Liver (tissue), 9 donors: ENCODE data around the gene CASZ1. TPM values are rescaled to one million over a fixed set of nuclear protein-coding genes. Genes with fewer than 3 reads are reported as not detected.

Experiments
- DNase-seq: peaks from one replicate; pipeline ENCODE4 v3.0.0-alpha.2; 2017; ENCODE audit warnings: low spot score
- H3K27ac ChIP-seq, 2 donors: one replicate each; pipeline ENCODE4 v1.7.0; 2013; ENCODE audit warnings: inconsistent platforms in 2 of 2, low read length in 2 of 2, control low read depth in 1 of 2, low read depth in 1 of 2, mild to moderate bottlenecking in 1 of 2
- H3K27me3 ChIP-seq, 4 donors: one replicate each; pipeline versions ENCODE4 v1.6.1 to v1.7.0; 2013; ENCODE audit warnings: low read length in 3 of 4, inconsistent platforms in 1 of 4, mild to moderate bottlenecking in 1 of 4, moderate library complexity in 1 of 4; ENCODE audit not compliant: control insufficient read depth in 4 of 4, insufficient read depth in 4 of 4
- H3K36me3 ChIP-seq, 4 donors: one replicate each; pipeline versions ENCODE4 v1.6.1 to v1.7.0; 2013; ENCODE audit warnings: low read length in 3 of 4, mild to moderate bottlenecking in 3 of 4, low read depth in 1 of 4, moderate library complexity in 1 of 4; ENCODE audit not compliant: control insufficient read depth in 4 of 4, insufficient read depth in 3 of 4
- H3K4me1 ChIP-seq, 4 donors: one replicate each; pipeline versions ENCODE4 v1.6.1 to v1.7.0; 2013; ENCODE audit warnings: low read length in 3 of 4, mild to moderate bottlenecking in 3 of 4, moderate library complexity in 1 of 4; ENCODE audit not compliant: control insufficient read depth in 4 of 4, insufficient read depth in 4 of 4
- H3K4me3 ChIP-seq, 3 donors: one replicate each; pipeline versions ENCODE4 v1.6.1 to v1.7.0; 2013; ENCODE audit warnings: low read length in 3 of 3, control low read depth in 1 of 3, low read depth in 1 of 3, mild to moderate bottlenecking in 1 of 3
- H3K9ac ChIP-seq, 2 donors: one replicate each; pipeline ENCODE4 v1.7.0; 2013; ENCODE audit warnings: low read length in 2 of 2, mild to moderate bottlenecking in 2 of 2, moderate library complexity in 2 of 2, control low read depth in 1 of 2, low read depth in 1 of 2
- H3K9me3 ChIP-seq, 4 donors: one replicate each; pipeline versions ENCODE4 v1.6.1 to v1.7.0; 2013; ENCODE audit warnings: low read length in 3 of 4; ENCODE audit not compliant: control insufficient read depth in 4 of 4
- ATF3 ChIP-seq: IDR thresholded peaks from 2 replicates; pipeline ENCODE4 v1.6.1; 2016; ENCODE audit warnings: antibody characterized with exemption
- CTCF ChIP-seq: fragments of 150-350 bp; IDR thresholded peaks from 2 replicates; pipeline ENCODE4 v1.5.1; 2017; ENCODE audit warnings: improper control_type of control experiment, low read depth, low read length; ENCODE audit not compliant: missing input control
- FOXA1 ChIP-seq: IDR thresholded peaks from 2 replicates; pipeline ENCODE4 v1.6.1; 2016; ENCODE audit warnings: antibody characterized with exemption
- FOXA2 ChIP-seq: IDR thresholded peaks from 2 replicates; pipeline ENCODE4 v1.6.1; 2016; ENCODE audit warnings: antibody characterized with exemption
- GABPA ChIP-seq, 2 donors: IDR thresholded peaks in 1 of 2; conservative IDR thresholded peaks in 1 of 2; 2 replicates each; pipeline ENCODE4 v1.6.1; 2016; ENCODE audit warnings: antibody characterized with exemption in 2 of 2, mild to moderate bottlenecking in 1 of 2, moderate library complexity in 1 of 2
- HNF4A ChIP-seq, 2 donors: conservative IDR thresholded peaks; 2 replicates each; pipeline ENCODE4 v1.6.1; 2016; ENCODE audit warnings: antibody characterized with exemption in 2 of 2, mild to moderate bottlenecking in 2 of 2
- HNF4G ChIP-seq: IDR thresholded peaks from 2 replicates; pipeline ENCODE4 v1.6.1; 2016; ENCODE audit warnings: antibody characterized with exemption
- MAX ChIP-seq: IDR thresholded peaks from 2 replicates; pipeline ENCODE4 v1.6.1; 2016; ENCODE audit warnings: antibody characterized with exemption
- NR2F2 ChIP-seq: IDR thresholded peaks from 2 replicates; pipeline ENCODE4 v1.6.1; 2016; ENCODE audit warnings: antibody characterized with exemption
- RAD21 ChIP-seq, 2 donors: IDR thresholded peaks; 2 replicates each; pipeline ENCODE4 v1.6.1; 2016; ENCODE audit warnings: antibody characterized with exemption in 2 of 2, mild to moderate bottlenecking in 2 of 2
- RXRA ChIP-seq, 2 donors: IDR thresholded peaks; 2 replicates each; pipeline ENCODE4 v1.6.1; 2017 to 2018; ENCODE audit warnings: antibody characterized with exemption in 2 of 2, mild to moderate bottlenecking in 1 of 2
- SP1 ChIP-seq: IDR thresholded peaks from 2 replicates; pipeline ENCODE4 v1.6.1; 2018; ENCODE audit warnings: antibody characterized with exemption, mild to moderate bottlenecking
- TAF1 ChIP-seq: conservative IDR thresholded peaks from 2 replicates; pipeline ENCODE4 v1.6.1; 2016; ENCODE audit warnings: antibody characterized with exemption, mild to moderate bottlenecking
- YY1 ChIP-seq: IDR thresholded peaks from 2 replicates; pipeline ENCODE4 v1.6.1; 2016; ENCODE audit warnings: antibody characterized with exemption, mild to moderate bottlenecking
- ZBTB33 ChIP-seq: IDR thresholded peaks from 2 replicates; pipeline ENCODE4 v1.6.1; 2016; ENCODE audit warnings: antibody characterized with exemption
- WGBS: extraction: QIAGEN DNeasy Blood & Tissue Kit; methylation state at CpG from one replicate; pipeline ENCODE4 v1.1.7; 2013; 5-methylcytosine and 5-hydroxymethylcytosine counted together
- polyA plus RNA-seq, 2 donors: library from polyadenylated mRNA; stranded (reverse) in 1 of 2; unstranded in 1 of 2; fragments of 200-250 nt in 1 of 2; fragments of >200 nt in 1 of 2; fragmentation: Nextera tagmentation in 1 of 2; extraction: Ambion mirVana in 1 of 2; gene quantifications; one replicate each; pipeline versions ENCODE4 v1.2.1 to v1.2.3, GENCODE V29; 2013 to 2015
- total RNA-seq, 2 donors: library from RNA; depleted of rRNA; stranded (reverse); fragments of >200 nt; gene quantifications; one replicate each; pipeline ENCODE4 v1.2.3, GENCODE V29; 2014
- donor health status: healthy.
- donor health status: healthy.
- donor health status: healthy.
- donor health status: healthy.
- donor health status: healthy.

Gene CASZ1
- total and polyA plus RNA-seq, 4 donors: 1.0 to 3.5 (median 1.9) TPM

- Histone ChIP-seq H3K27ac (no peak overlapping the region), H3K36me3 (peaks cover 0 to 10% (median 3%) of the 10 kb centered on the region in 4 donors), H3K4me3 (no peak overlapping the region), H3K4me1 (peaks cover 0 to 8% (median 3%) of the 10 kb centered on the region in 4 donors), H3K9ac (no peak overlapping the region), H3K9me3 (no peaks in the 10 kb centered on the region), H3K27me3 (no peaks in the 10 kb centered on the region)
- WGBS: 89% methylated on average over 9 of the region's 9 CpGs
- DNase-seq: no peak
- TF ChIP-seq SP1: no peak
- TF ChIP-seq HNF4G: no peak
- no peak for TF ChIP-seq YY1
- TF ChIP-seq RAD21 (IDR thresholded peaks at IDR 0.05): no peak
- no peak for TF ChIP-seq MAX
- TF ChIP-seq TAF1: no peak
Observed at GRCh38 chr1:10637400-10637799, 159.0 kb downstream of the CASZ1 start.

- Histone ChIP-seq H3K27me3 (no peaks in the 10 kb centered on the region), H3K36me3 (peaks cover 0 to 15% (median 3%) of the 10 kb centered on the region in 4 donors), H3K4me1 (peaks cover 0 to 8% (median 3%) of the 10 kb centered on the region in 4 donors), H3K9me3 (no peaks in the 10 kb centered on the region), H3K27ac (no peak overlapping the region), H3K4me3 (no peak overlapping the region), H3K9ac (no peak overlapping the region)
- no peak for DNase-seq
- TF ChIP-seq YY1: no peak
- no peak for TF ChIP-seq RAD21 (IDR thresholded peaks at IDR 0.05)
- TF ChIP-seq RXRA (IDR thresholded peaks at IDR 0.05): no peak
- TF ChIP-seq SP1: no peak
- no peak for TF ChIP-seq ATF3
- TF ChIP-seq FOXA2: no peak
- TF ChIP-seq HNF4A (conservative IDR thresholded peaks at IDR 0.05): no peak
- no peak for TF ChIP-seq HNF4G
- no peak for TF ChIP-seq GABPA (IDR thresholded peaks at IDR 0.05 in 1 of 2, conservative IDR thresholded peaks at IDR 0.05 in 1 of 2)
- no peak for TF ChIP-seq ZBTB33
- no peak for TF ChIP-seq FOXA1
- TF ChIP-seq NR2F2: no peak
- WGBS: 92% methylated on average over 18 of the region's 18 CpGs
Observed at GRCh38 chr1:10635992-10636391, 160.5 kb downstream of the CASZ1 start.

GRCh38 chr1:10635085-10635896 lies 161.2 kb downstream of the CASZ1 start:
- no peak for DNase-seq
- Histone ChIP-seq H3K4me1 (peaks cover 0 to 8% (median 3%) of the 10 kb centered on the region in 4 donors), H3K9me3 (no peaks in the 10 kb centered on the region), H3K36me3 (peaks cover 0 to 17% (median 4%) of the 10 kb centered on the region in 4 donors), H3K9ac (no peak overlapping the region), H3K4me3 (no peak overlapping the region), H3K27me3 (no peaks in the 10 kb centered on the region), H3K27ac (no peak overlapping the region)
- WGBS: 83% methylated on average over 23 of the region's 23 CpGs
- TF ChIP-seq ZBTB33 (no peak), YY1 (no peak), SP1 (no peak), FOXA1 (no peak), CTCF (no peak), GABPA (IDR thresholded peaks at IDR 0.05 in 1 of 2, conservative IDR thresholded peaks at IDR 0.05 in 1 of 2) (no peak), FOXA2 (no peak), ATF3 (no peak)
